NB4 (cell line): ENCODE measurements around the gene PDZD2.

Experiments used
- CTCF ChIP-seq: IDR thresholded peaks from one replicate; pipeline ENCODE4 v1.5.1; 2012; ENCODE audit warnings: low read depth, low read length
- POLR2A ChIP-seq: IDR thresholded peaks from 2 replicates; pipeline ENCODE4 v1.6.1; 2011; ENCODE audit warnings: mild to moderate bottlenecking; ENCODE audit not compliant: insufficient read length; ENCODE audit errors: extremely low read depth

DNA sequence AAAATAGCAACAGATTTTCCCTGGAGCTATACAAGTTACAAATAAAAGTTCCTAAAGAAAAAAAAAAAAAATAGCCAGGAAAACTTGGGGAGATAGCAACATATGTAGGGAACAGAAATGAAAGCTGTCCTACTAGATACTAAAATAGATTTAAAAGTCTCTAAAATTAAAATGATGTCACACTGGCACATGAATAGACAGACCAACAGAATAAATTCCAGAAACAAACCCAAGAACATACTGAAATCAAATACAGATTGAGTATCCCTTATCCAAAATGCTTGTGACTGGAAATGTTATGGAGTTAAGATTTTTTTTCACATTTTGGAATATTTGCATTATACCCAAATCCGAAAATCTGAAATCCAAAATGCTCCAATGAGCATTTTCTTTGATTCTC lies 511.4 kb downstream of the PDZD2 start:
- TF ChIP-seq POLR2A (no peak), CTCF (no peak)
